Progenitor cell of endocrine pancreas (in vitro differentiated cells): Measurements from ENCODE around the gene ISL1. TPM values are rescaled to one million over a fixed set of nuclear protein-coding genes. Genes with fewer than 3 reads are reported as not detected.

ENCODE experiments used
- DNase-seq: peaks from one replicate; pipeline ENCODE4 v3.0.0; 2021; ENCODE audit warnings: low spot score; ENCODE audit not compliant: unreplicated experiment
- H3K27ac Mint-ChIP-seq: 2 replicates; pipeline ENCODE4 v1.8.0; 2021; ENCODE audit warnings: mild to moderate bottlenecking, moderate library complexity, mixed read lengths
- H3K27me3 Mint-ChIP-seq: 2 replicates; pipeline ENCODE4 v1.8.0; 2021; ENCODE audit warnings: mixed read lengths
- H3K36me3 Mint-ChIP-seq: 2 replicates; pipeline ENCODE4 v1.8.0; 2022; ENCODE audit warnings: mixed read lengths; ENCODE audit not compliant: insufficient read depth
- H3K4me1 Mint-ChIP-seq: 2 replicates; pipeline ENCODE4 v1.8.0; 2021; ENCODE audit warnings: low read depth, mixed read lengths
- H3K4me3 Mint-ChIP-seq: 2 replicates; pipeline ENCODE4 v1.8.0; 2021; ENCODE audit warnings: low read depth, mild to moderate bottlenecking, moderate library complexity, mixed read lengths
- H3K9me3 Mint-ChIP-seq: 2 replicates; pipeline ENCODE4 v1.8.0; 2021; ENCODE audit warnings: low read depth, mixed read lengths
- total RNA-seq: library from RNA; stranded (reverse); gene quantifications from 2 replicates; pipeline ENCODE4 v1.2.1, GENCODE V29; 2021
- TF ChIP-seq, protein P1 (sequence below): fragments of 200-600 bp; sonication (generic); IDR thresholded peaks from one replicate; pipeline ENCODE4 v1.5.0; 2021; ENCODE audit warnings: antibody characterized with exemption, mild to moderate bottlenecking; ENCODE audit not compliant: unreplicated experiment

The ISL1 gene
- total RNA-seq, 1 donor from 2014 or later = 8.2 TPM

DNA sequence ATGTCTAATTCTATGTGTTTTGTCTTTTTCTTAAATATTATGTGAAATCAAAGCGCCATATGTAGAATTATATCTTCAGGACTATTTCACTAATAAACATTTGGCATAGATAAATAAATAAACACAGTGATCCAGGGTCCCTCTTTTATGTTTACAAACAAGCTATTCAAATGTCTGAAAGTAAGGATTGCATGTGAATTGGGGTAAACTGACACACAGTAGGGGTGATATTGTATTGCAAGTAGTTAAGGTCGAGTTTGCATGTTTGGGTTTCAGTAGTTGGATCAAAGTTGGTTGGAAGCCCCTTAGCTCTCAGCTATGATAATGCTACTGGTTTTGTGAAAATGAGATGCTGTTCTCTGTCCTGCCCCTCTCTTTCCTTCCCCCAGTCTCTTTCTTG is 11.4 kb downstream of the ISL1 start:
- TF ChIP-seq, protein P1, sequence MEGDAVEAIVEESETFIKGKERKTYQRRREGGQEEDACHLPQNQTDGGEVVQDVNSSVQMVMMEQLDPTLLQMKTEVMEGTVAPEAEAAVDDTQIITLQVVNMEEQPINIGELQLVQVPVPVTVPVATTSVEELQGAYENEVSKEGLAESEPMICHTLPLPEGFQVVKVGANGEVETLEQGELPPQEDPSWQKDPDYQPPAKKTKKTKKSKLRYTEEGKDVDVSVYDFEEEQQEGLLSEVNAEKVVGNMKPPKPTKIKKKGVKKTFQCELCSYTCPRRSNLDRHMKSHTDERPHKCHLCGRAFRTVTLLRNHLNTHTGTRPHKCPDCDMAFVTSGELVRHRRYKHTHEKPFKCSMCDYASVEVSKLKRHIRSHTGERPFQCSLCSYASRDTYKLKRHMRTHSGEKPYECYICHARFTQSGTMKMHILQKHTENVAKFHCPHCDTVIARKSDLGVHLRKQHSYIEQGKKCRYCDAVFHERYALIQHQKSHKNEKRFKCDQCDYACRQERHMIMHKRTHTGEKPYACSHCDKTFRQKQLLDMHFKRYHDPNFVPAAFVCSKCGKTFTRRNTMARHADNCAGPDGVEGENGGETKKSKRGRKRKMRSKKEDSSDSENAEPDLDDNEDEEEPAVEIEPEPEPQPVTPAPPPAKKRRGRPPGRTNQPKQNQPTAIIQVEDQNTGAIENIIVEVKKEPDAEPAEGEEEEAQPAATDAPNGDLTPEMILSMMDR = no peak
- no peak overlapping the region for H3K27ac Mint-ChIP-seq
- no peak overlapping the region for H3K4me3 Mint-ChIP-seq
- no peaks in the 10 kb centered on the region for H3K36me3 Mint-ChIP-seq
- H3K27me3 Mint-ChIP-seq = peaks cover 94% of the 10 kb centered on the region
- peaks cover 31% of the 10 kb centered on the region for H3K4me1 Mint-ChIP-seq
- no peak for DNase-seq
- H3K9me3 Mint-ChIP-seq = no peaks in the 10 kb centered on the region

DNA sequence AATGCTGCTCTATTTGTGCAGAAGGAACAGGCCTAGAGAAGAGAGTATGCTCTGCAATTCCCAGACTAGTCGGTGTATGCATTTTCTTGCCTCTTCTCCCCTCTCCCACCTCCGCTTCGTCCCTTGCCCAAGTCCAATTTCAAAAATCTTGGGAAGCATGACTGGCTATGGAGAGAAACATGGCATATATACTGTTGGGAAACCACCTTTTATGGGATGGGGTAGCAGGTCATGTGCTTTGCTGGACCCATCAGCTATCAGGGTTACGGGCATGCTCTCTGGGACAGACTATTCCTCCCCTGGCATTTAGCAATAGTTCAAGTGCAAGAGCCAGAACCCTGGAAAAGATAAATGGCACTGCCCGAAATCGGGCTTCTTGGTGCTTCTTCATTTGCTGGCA is 12.0 kb downstream of the ISL1 start:
- H3K27me3 Mint-ChIP-seq = peaks cover 96% of the 10 kb centered on the region
- H3K9me3 Mint-ChIP-seq = no peaks in the 10 kb centered on the region
- TF ChIP-seq, protein P1 = no peak
- H3K4me3 Mint-ChIP-seq = no peak overlapping the region
- H3K27ac Mint-ChIP-seq = no peak overlapping the region
- H3K4me1 Mint-ChIP-seq = peaks cover 35% of the 10 kb centered on the region
- no peak for DNase-seq
- H3K36me3 Mint-ChIP-seq = no peaks in the 10 kb centered on the region

GRCh38 chr5:51395666-51396356 is 12.6 kb downstream of the ISL1 start:
- Mint-ChIP-seq H3K36me3 (no peaks in the 10 kb centered on the region), H3K9me3 (no peaks in the 10 kb centered on the region), H3K4me3 (no peak overlapping the region)

DNA sequence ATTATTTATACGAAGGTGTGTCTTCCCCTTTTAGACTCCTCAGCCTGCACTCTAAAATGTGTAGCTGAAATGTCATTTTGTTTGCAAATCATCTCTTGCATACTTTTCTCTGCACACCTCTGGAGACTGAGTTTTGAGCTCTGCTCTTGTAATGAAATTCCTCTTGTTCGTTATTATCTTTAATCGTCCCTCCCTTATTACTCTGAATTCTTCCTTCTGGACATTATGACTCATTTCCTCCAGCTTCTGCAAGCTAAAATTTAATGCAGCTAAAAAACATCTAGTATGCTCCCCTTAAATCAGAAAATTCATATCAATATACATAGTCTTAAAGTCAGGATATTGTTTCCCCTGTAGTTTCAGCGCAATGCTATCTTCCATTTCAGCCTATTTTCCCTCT is 13.5 kb downstream of the ISL1 start:
- H3K4me3 Mint-ChIP-seq = no peak overlapping the region
- no peaks in the 10 kb centered on the region for H3K9me3 Mint-ChIP-seq
- TF ChIP-seq, protein P1 = no peak
- H3K36me3 Mint-ChIP-seq = no peaks in the 10 kb centered on the region
- H3K4me1 Mint-ChIP-seq = peaks cover 25% of the 10 kb centered on the region
- peaks cover 89% of the 10 kb centered on the region for H3K27me3 Mint-ChIP-seq
- no peak overlapping the region for H3K27ac Mint-ChIP-seq
- no peak for DNase-seq

More at GRCh38 chr5:51395666-51396356, 12.6 kb downstream of the ISL1 start:
- DNase-seq = no peak
- TF ChIP-seq, protein P1 = no peak
- Mint-ChIP-seq H3K4me1 (peaks cover 32% of the 10 kb centered on the region), H3K27me3 (peaks cover 92% of the 10 kb centered on the region), H3K27ac (no peak overlapping the region)

- Mint-ChIP-seq H3K9me3 (no peaks in the 10 kb centered on the region), H3K36me3 (no peaks in the 10 kb centered on the region), H3K27ac (no peak overlapping the region), H3K27me3 (peaks cover 85% of the 10 kb centered on the region), H3K4me1 (peaks cover 18% of the 10 kb centered on the region), H3K4me3 (no peak overlapping the region)
- DNase-seq = no peak
- TF ChIP-seq, protein P1 = no peak
Measured at GRCh38 chr5:51397996-51398395, 14.7 kb downstream of the ISL1 start.
